HepG2 (cell line): ENCODE results near the gene LRRC45. TPM values are rescaled to one million over a fixed set of nuclear protein-coding genes. Genes with fewer than 3 reads are reported as not detected.

ENCODE experiments used
- ATAD3A ChIP-seq: sonication (generic); formaldehyde crosslinking; IDR thresholded peaks from 2 replicates; pipeline ENCODE4 v1.4.0; 2020; ENCODE audit warnings: missing genetic modification reagents
- BORCS8-MEF2B ChIP-seq: sonication (generic); formaldehyde crosslinking; IDR thresholded peaks from 2 replicates; pipeline ENCODE4 v1.8.0; 2022; ENCODE audit warnings: mild to moderate bottlenecking, missing genetic modification reagents
- BRD4 ChIP-seq: sonication (generic); formaldehyde crosslinking; IDR thresholded peaks from 2 replicates; pipeline ENCODE4 v1.4.0; 2020; ENCODE audit warnings: missing genetic modification reagents
- CBX2 ChIP-seq, 2 experiments: fragments of 200-600 bp in 1 of 2; sonication (generic); formaldehyde crosslinking in 1 of 2; IDR thresholded peaks; 2 replicates each; pipeline versions ENCODE4 v1.7.0 to v1.8.1; 2018 to 2022; ENCODE audit warnings: low read depth in 2 of 2, low read length in 1 of 2, mild to moderate bottlenecking in 1 of 2, missing genetic modification reagents in 1 of 2
- IRX3 ChIP-seq: sonication (generic); formaldehyde crosslinking; IDR thresholded peaks from 2 replicates; pipeline ENCODE4 v1.8.1; 2023; ENCODE audit warnings: mild to moderate bottlenecking, low read depth, missing genetic modification reagents, borderline replicate concordance
- KLF11 ChIP-seq: IDR thresholded peaks from 2 replicates; pipeline ENCODE4 v1.6.1; 2016; ENCODE audit warnings: missing compliant biosample characterization
- KLF12 ChIP-seq: sonication (generic); formaldehyde crosslinking; IDR thresholded peaks from 2 replicates; pipeline ENCODE4 v1.4.0; 2020; ENCODE audit warnings: missing genetic modification reagents, borderline replicate concordance
- MBNL3 ChIP-seq: fragments of 250-450 bp; sonication (Bioruptor Pico); conservative IDR thresholded peaks from 2 replicates; pipeline ENCODE4 v1.8.0; 2022; ENCODE audit warnings: mild to moderate bottlenecking, inconsistent platforms
- MXD4 ChIP-seq: IDR thresholded peaks from 2 replicates; pipeline ENCODE4 v1.6.1; 2016; ENCODE audit warnings: mild to moderate bottlenecking, missing biosample characterization, missing genetic modification reagents
- NCOA1 ChIP-seq: sonication (generic); formaldehyde crosslinking; IDR thresholded peaks from 2 replicates; pipeline ENCODE4 v1.9.0; 2021; ENCODE audit warnings: missing genetic modification reagents
- REPIN1 ChIP-seq: sonication (generic); formaldehyde crosslinking; IDR thresholded peaks from 2 replicates; pipeline ENCODE4 v1.8.0; 2022; ENCODE audit warnings: missing genetic modification reagents, low read depth, mild to moderate bottlenecking, borderline replicate concordance
- RXRB ChIP-seq: IDR thresholded peaks from 2 replicates; pipeline ENCODE4 v1.6.1; 2016; ENCODE audit warnings: borderline replicate concordance, missing genetic modification reagents, missing compliant biosample characterization
- SALL2 ChIP-seq: sonication (generic); formaldehyde crosslinking; IDR thresholded peaks from 2 replicates; pipeline ENCODE4 v1.8.1; 2023; ENCODE audit warnings: mild to moderate bottlenecking, missing genetic modification reagents, inconsistent platforms
- SNAI1 ChIP-seq: sonication (generic); formaldehyde crosslinking; IDR thresholded peaks from 2 replicates; pipeline ENCODE4 v1.5.0; 2020; ENCODE audit warnings: mild to moderate bottlenecking, missing genetic modification reagents, borderline replicate concordance
- SRY ChIP-seq: sonication (generic); formaldehyde crosslinking; IDR thresholded peaks from 2 replicates; pipeline ENCODE4 v1.8.0; 2022; ENCODE audit warnings: mild to moderate bottlenecking, missing genetic modification reagents
- U2AF2 ChIP-seq: fragments of 200-400 bp; formaldehyde crosslinking; IDR thresholded peaks from 2 replicates; pipeline ENCODE4 v1.6.1; 2017; ENCODE audit warnings: low read depth, mild to moderate bottlenecking, low read length
- ZNF282 ChIP-seq: fragments of 450-650 bp; IDR thresholded peaks from 2 replicates; pipeline ENCODE4 v1.6.1; 2018; ENCODE audit not compliant: partially characterized antibody
- ZNF484 ChIP-seq: sonication (generic); formaldehyde crosslinking; IDR thresholded peaks from 2 replicates; pipeline ENCODE4 v1.5.1; 2020; ENCODE audit warnings: mild to moderate bottlenecking, low read depth, missing genetic modification reagents, borderline replicate concordance
- ZNF598 ChIP-seq: sonication (generic); formaldehyde crosslinking; IDR thresholded peaks from 2 replicates; pipeline ENCODE4 v1.5.1; 2020; ENCODE audit warnings: mild to moderate bottlenecking, missing genetic modification reagents, borderline replicate concordance
- ZNF747 ChIP-seq: sonication (generic); formaldehyde crosslinking; IDR thresholded peaks from 2 replicates; pipeline ENCODE4 v1.8.1; 2023; ENCODE audit warnings: missing genetic modification reagents, mild to moderate bottlenecking, borderline replicate concordance
- polyA plus RNA-seq, 8 experiments: library from polyadenylated mRNA; depleted of rRNA in 3 of 8; stranded (reverse) in 7 of 8; unstranded in 1 of 8; fragments of >200 nt; fragmentation: Illumina TruSeq in 4 of 8; extraction: Trizol in 4 of 8; gene quantifications; 2 replicates each; pipeline versions ENCODE4 v1.2.1 to v1.2.3, GENCODE V29; 2011 to 2016; ENCODE audit warnings: low read depth in 4 of 8, missing spikeins in 1 of 8, mixed read lengths in 1 of 8; ENCODE audit not compliant: insufficient read depth in 1 of 8
- total RNA-seq, 5 experiments: library from RNA; depleted of rRNA; stranded (reverse); fragments of >200 nt; fragmentation: Illumina TruSeq; extraction: Trizol; gene quantifications; 2 replicates each; pipeline ENCODE4 v1.2.3, GENCODE V29; 2016; ENCODE audit warnings: low read depth in 1 of 5
- TF ChIP-seq, protein P1 (sequence below): sonication (generic); formaldehyde crosslinking; IDR thresholded peaks from 2 replicates; pipeline ENCODE4 v1.4.0; 2020; ENCODE audit warnings: missing genetic modification reagents
- TF ChIP-seq, protein P2 (sequence below): conservative IDR thresholded peaks from 2 replicates; pipeline ENCODE4 v1.6.1; 2018; ENCODE audit warnings: missing genetic modification reagents
- TF ChIP-seq, protein P3 (sequence below): sonication (generic); formaldehyde crosslinking; IDR thresholded peaks from 2 replicates; pipeline ENCODE4 v1.4.0; 2020; ENCODE audit warnings: mild to moderate bottlenecking, missing genetic modification reagents

The LRRC45 gene
- total and polyA plus RNA-seq, 2 of the 13 experiments (the other 11 are each of a cell fraction or from before 2014, with no cell fraction given) = 11.6 to 48.1 TPM

DNA sequence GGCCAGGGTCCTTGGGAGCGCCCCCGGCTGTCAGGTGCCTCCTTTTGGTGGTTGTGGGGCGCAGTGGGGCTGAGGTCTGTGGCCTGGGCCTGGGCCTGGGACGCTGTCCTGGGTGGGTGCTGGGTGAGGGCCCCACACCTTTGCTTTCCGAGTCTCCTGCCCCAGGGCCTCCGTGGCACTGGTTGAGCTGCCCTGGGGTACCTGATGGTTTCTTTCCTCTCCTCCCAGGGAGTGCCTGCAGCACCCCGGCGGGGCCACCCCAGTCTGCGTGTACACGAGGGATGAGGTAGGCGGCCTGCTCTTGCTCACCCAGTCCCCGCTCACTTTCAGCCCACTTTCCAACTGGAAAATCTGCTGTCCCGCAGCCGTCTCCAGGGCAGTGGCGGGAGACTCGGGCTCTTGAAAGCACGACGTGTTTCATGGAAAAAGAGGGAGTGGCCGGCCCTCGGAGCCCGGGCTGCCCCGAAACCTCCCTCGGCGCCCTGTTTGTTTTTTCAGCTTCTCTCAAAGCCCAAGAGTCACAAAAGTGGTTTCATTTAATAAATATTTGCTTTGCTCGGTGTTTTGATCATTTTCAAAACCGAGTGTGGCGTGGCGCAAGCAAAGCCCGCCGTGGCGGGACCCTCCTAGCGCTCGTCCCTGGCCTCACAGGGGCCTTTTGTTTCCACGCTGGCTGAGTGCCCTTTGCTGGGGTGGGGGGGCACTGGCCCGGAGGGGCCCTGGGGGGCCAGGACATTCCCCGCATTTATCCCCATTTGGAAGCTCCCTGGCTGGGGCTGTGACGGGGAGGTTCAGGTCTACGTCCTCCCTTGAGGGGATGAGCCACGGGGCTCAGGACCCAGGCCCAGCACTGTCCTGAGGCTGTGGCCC lies 28.3 kb upstream of the LRRC45 start (continued):
- TF ChIP-seq NCOA1 (peak; percentile 7; the same call in 1 of the 2 replicates), SNAI1 (CRISPR knock-in tag) (no peak), U2AF2 (no peak), IRX3 (CRISPR knock-in tag) (0 out of 2 replicates have a peak, but pooled peaks have one; percentile 1), BORCS8-MEF2B (CRISPR knock-in tag) (0 out of 2 replicates have a peak, but pooled peaks have one; percentile 40), SRY (CRISPR knock-in tag) (peak; percentile 71; the same call in 1 of the 2 replicates), ATAD3A (CRISPR knock-in tag) (no peak), CBX2 (IDR thresholded peaks at IDR 0.05; ENCODE audit: low read depth, low read length) (no peak), CBX2 (CRISPR knock-in tag; IDR thresholded peaks at IDR 0.05; ENCODE audit: low read depth) (no peak), KLF12 (CRISPR knock-in tag) (peak; percentile 63; the same call in 1 of the 2 replicates), MBNL3 (CRISPR knock-in tag) (no peak), SALL2 (peak; percentile 53; the same call in 1 of the 2 replicates), ZNF282 (no peak), MXD4 (CRISPR knock-in tag) (peak; percentile 2; the same call in 1 of the 2 replicates), ZNF747 (CRISPR knock-in tag) (no peak; the same call in 1 of the 2 replicates), ZNF598 (CRISPR knock-in tag) (0 out of 2 replicates have a peak, but pooled peaks have one; percentile 8), BRD4 (CRISPR knock-in tag) (0 out of 2 replicates have a peak, but pooled peaks have one; percentile 93), KLF11 (CRISPR knock-in tag) (peak; percentile 24; the same call in 1 of the 2 replicates), ZNF484 (CRISPR knock-in tag) (no peak), RXRB (CRISPR knock-in tag) (peak; percentile 65), REPIN1 (CRISPR knock-in tag) (no peak; the same call in none of the 2 replicates)
- TF ChIP-seq, protein P1, sequence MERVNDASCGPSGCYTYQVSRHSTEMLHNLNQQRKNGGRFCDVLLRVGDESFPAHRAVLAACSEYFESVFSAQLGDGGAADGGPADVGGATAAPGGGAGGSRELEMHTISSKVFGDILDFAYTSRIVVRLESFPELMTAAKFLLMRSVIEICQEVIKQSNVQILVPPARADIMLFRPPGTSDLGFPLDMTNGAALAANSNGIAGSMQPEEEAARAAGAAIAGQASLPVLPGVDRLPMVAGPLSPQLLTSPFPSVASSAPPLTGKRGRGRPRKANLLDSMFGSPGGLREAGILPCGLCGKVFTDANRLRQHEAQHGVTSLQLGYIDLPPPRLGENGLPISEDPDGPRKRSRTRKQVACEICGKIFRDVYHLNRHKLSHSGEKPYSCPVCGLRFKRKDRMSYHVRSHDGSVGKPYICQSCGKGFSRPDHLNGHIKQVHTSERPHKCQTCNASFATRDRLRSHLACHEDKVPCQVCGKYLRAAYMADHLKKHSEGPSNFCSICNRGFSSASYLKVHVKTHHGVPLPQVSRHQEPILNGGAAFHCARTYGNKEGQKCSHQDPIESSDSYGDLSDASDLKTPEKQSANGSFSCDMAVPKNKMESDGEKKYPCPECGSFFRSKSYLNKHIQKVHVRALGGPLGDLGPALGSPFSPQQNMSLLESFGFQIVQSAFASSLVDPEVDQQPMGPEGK (CRISPR knock-in tag) = peak; percentile 100
- TF ChIP-seq, protein P2, sequence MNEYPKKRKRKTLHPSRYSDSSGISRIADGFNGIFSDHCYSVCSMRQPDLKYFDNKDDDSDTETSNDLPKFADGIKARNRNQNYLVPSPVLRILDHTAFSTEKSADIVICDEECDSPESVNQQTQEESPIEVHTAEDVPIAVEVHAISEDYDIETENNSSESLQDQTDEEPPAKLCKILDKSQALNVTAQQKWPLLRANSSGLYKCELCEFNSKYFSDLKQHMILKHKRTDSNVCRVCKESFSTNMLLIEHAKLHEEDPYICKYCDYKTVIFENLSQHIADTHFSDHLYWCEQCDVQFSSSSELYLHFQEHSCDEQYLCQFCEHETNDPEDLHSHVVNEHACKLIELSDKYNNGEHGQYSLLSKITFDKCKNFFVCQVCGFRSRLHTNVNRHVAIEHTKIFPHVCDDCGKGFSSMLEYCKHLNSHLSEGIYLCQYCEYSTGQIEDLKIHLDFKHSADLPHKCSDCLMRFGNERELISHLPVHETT (CRISPR knock-in tag) = no peak; the same call in 1 of the 2 replicates
- TF ChIP-seq, protein P3, sequence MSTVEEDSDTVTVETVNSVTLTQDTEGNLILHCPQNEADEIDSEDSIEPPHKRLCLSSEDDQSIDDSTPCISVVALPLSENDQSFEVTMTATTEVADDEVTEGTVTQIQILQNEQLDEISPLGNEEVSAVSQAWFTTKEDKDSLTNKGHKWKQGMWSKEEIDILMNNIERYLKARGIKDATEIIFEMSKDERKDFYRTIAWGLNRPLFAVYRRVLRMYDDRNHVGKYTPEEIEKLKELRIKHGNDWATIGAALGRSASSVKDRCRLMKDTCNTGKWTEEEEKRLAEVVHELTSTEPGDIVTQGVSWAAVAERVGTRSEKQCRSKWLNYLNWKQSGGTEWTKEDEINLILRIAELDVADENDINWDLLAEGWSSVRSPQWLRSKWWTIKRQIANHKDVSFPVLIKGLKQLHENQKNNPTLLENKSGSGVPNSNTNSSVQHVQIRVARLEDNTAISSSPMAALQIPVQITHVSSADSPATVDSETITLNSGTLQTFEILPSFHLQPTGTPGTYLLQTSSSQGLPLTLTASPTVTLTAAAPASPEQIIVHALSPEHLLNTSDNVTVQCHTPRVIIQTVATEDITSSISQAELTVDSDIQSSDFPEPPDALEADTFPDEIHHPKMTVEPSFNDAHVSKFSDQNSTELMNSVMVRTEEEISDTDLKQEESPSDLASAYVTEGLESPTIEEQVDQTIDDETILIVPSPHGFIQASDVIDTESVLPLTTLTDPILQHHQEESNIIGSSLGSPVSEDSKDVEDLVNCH (CRISPR knock-in tag) = no peak
